DND-41 (cell line): ENCODE data around the gene MMP11.

Experiments used
- EZH2 ChIP-seq: IDR thresholded peaks from 3 replicates; pipeline ENCODE4 v1.6.1; 2012; ENCODE audit warnings: borderline replicate concordance, low read depth, mild to moderate bottlenecking, moderate library complexity, low read length, inconsistent platforms; ENCODE audit not compliant: severe bottlenecking
- TF ChIP-seq, protein P1 (sequence below): IDR thresholded peaks from 2 replicates; pipeline ENCODE4 v1.5.1; 2012; ENCODE audit warnings: borderline replicate concordance, low read length, moderate library complexity, mild to moderate bottlenecking; ENCODE audit not compliant: poor library complexity, severe bottlenecking; ENCODE audit errors: extremely low read depth

DNA sequence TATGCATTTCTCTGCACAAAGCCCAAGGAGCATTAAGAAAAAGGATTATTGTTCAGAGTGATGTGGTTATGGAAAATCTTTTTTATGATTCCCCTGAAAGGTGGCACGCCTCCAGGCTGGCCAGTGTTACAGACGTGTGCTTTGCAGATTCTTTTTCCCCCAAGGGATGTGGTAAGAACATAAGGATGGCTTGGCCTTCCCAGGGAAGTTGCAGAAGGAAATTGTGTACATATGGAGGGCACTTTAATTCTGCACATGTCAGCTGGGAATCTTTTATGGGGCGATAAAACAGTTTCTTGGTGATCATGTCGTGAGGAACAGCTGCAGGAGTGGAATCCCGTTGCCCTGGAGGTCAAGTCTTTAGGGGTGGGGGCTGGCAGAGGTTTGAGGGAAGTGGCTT lies 23.8 kb downstream of the MMP11 start:
- TF ChIP-seq, protein P1, sequence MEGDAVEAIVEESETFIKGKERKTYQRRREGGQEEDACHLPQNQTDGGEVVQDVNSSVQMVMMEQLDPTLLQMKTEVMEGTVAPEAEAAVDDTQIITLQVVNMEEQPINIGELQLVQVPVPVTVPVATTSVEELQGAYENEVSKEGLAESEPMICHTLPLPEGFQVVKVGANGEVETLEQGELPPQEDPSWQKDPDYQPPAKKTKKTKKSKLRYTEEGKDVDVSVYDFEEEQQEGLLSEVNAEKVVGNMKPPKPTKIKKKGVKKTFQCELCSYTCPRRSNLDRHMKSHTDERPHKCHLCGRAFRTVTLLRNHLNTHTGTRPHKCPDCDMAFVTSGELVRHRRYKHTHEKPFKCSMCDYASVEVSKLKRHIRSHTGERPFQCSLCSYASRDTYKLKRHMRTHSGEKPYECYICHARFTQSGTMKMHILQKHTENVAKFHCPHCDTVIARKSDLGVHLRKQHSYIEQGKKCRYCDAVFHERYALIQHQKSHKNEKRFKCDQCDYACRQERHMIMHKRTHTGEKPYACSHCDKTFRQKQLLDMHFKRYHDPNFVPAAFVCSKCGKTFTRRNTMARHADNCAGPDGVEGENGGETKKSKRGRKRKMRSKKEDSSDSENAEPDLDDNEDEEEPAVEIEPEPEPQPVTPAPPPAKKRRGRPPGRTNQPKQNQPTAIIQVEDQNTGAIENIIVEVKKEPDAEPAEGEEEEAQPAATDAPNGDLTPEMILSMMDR = no peak
- TF ChIP-seq EZH2 = no peak
